Tibial nerve (tissue), 4 donors: Measurements from ENCODE around the gene TMED10. TPM values are rescaled to one million over a fixed set of nuclear protein-coding genes. Genes with fewer than 3 reads are reported as not detected.
A peak's percentile ranks its signal among the peaks of the same experiment; 100 is the strongest.
"Not testable (repeated sequence)": the region's sequence is repeated elsewhere in the genome, so short reads cannot be mapped to it uniquely, and the experiment has no call there.

Experiments used
- DNase-seq, 2 donors: peaks; one replicate each; pipeline ENCODE4 v3.0.0-alpha.2; 2019; ENCODE audit warnings: low spot score in 2 of 2
- H3K27ac ChIP-seq, 4 donors: fragments of 200-600 bp; sonication (generic) in 3 of 4; one replicate each; pipeline ENCODE4 v1.5.1; 2017 to 2019; ENCODE audit warnings: mild to moderate bottlenecking in 1 of 4
- H3K27me3 ChIP-seq, 2 donors: fragments of 200-600 bp; sonication (generic) in 1 of 2; one replicate each; pipeline versions ENCODE4 v1.5.1 to v1.6.0; 2017 to 2019
- H3K36me3 ChIP-seq, 3 donors: fragments of 200-600 bp; sonication (generic); one replicate each; pipeline ENCODE4 v1.5.1; 2018 to 2019
- H3K4me1 ChIP-seq, 4 donors: fragments of 200-600 bp; sonication (generic) in 3 of 4; one replicate each; pipeline ENCODE4 v1.5.1; 2017 to 2019
- H3K4me3 ChIP-seq, 4 donors: fragments of 200-600 bp; sonication (generic) in 3 of 4; one replicate each; pipeline ENCODE4 v1.5.1; 2017 to 2019; ENCODE audit warnings: mild to moderate bottlenecking in 1 of 4, moderate library complexity in 1 of 4
- H3K9me3 ChIP-seq, 4 donors: fragments of 200-600 bp; sonication (generic) in 3 of 4; one replicate each; pipeline ENCODE4 v1.5.1; 2017 to 2019
- CTCF ChIP-seq, 5 experiments: fragments of 200-600 bp in 3 of 5; fragments of 450-650 bp in 2 of 5; sonication (generic) in 3 of 5; IDR thresholded peaks; one replicate each; pipeline ENCODE4 v1.5.1; 2016 to 2019; ENCODE audit warnings: antibody characterized with exemption in 5 of 5, mild to moderate bottlenecking in 3 of 5, moderate library complexity in 2 of 5
- EP300 ChIP-seq, 2 donors: sonication (generic); formaldehyde crosslinking; IDR thresholded peaks; one replicate each; pipeline ENCODE4 v1.6.1; 2017; ENCODE audit warnings: antibody characterized with exemption in 2 of 2, mild to moderate bottlenecking in 1 of 2
- POLR2A ChIP-seq, 2 donors: fragments of 450-650 bp; IDR thresholded peaks; one replicate each; pipeline ENCODE4 v1.6.1; 2017; ENCODE audit warnings: antibody characterized with exemption in 2 of 2, mild to moderate bottlenecking in 2 of 2, moderate library complexity in 2 of 2
- WGBS, 2 donors: methylation state at CpG; one replicate each; pipeline ENCODE4 v1.1.5; 2018; 5-methylcytosine and 5-hydroxymethylcytosine counted together
- total RNA-seq, 4 donors: library from RNA; depleted of rRNA; stranded (reverse); fragments of >200 nt; gene quantifications; one replicate each; pipeline ENCODE4 v1.1.0, GENCODE V29; 2016

The TMED10 gene
- total RNA-seq, 4 donors from 2014 or later, result 262 to 296 (median 280) TPM

GRCh38 chr14:75151851-75152250 is 24.6 kb downstream of the TMED10 start:
- Histone ChIP-seq H3K9me3 (no peaks in the 10 kb centered on the region), H3K27ac (peak overlapping the region in 3 of 4 donors; percentile 82 to 97 (median 90)), H3K4me3 (no peak overlapping the region), H3K36me3 (peaks cover 0 to 13% (median 10%) of the 10 kb centered on the region in 3 donors), H3K27me3 (no peaks in the 10 kb centered on the region), H3K4me1 (peaks cover 3 to 86% (median 53%) of the 10 kb centered on the region in 4 donors)
- WGBS, 2 donors, result 96 to 98% methylated on average over 1 of the region's 1 CpG
- TF ChIP-seq POLR2A (IDR thresholded peaks at IDR 0.05), result no peak
- no peak for DNase-seq

DNA sequence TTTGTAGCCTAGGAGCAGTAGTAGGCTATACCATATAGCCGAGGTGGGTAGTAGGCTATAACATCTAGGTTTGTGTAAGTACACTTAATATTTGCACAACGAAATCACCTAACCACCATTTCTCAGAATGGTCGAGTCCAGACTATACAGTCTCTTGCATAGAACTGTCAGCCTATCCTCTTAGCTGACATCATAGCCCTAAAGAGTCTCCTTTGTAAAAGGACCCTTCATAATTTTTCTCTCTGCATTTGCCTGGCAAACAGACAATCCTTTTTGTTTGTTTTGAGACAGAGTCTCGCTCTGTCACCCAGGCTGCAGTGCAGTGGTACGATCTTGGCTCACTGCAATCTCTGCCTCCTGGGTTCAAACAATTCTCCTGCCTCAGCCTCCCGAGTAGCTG is 25.8 kb downstream of the TMED10 start:
- not testable (repeated sequence) for DNase-seq, H3K4me3 ChIP-seq, H3K9me3 ChIP-seq, H3K27me3 ChIP-seq
- H3K36me3 ChIP-seq, result peaks cover 0 to 13% (median 10%) of the 10 kb centered on the region in 3 donors
- peaks cover 5 to 93% (median 64%) of the 10 kb centered on the region in 4 donors for H3K4me1 ChIP-seq
- 51 to 58% methylated on average over 6 of the region's 6 CpGs for WGBS, 2 donors
- H3K27ac ChIP-seq, result peak overlapping the region; percentile 82 to 97 (median 90)

GRCh38 chr14:75150150-75150549 is 26.3 kb downstream of the TMED10 start:
- TF ChIP-seq CTCF (IDR thresholded peaks at IDR 0.05), result no peak
- peak; percentile 97 for TF ChIP-seq EP300 (IDR thresholded peaks at IDR 0.05)
- peak in 1 of 2 donors; percentile 37 for TF ChIP-seq POLR2A (IDR thresholded peaks at IDR 0.05)
- H3K27ac ChIP-seq, result peak overlapping the region; percentile 82 to 97 (median 90)
- peak in 1 of 2 donors; percentile 49 for DNase-seq
- H3K27me3 ChIP-seq, result no peaks in the 10 kb centered on the region
- peaks cover 0 to 13% (median 10%) of the 10 kb centered on the region in 3 donors for H3K36me3 ChIP-seq
- H3K4me1 ChIP-seq, result peaks cover 5 to 93% (median 66%) of the 10 kb centered on the region in 4 donors
- WGBS, 2 donors, result 58 to 65% methylated on average over 2 of the region's 2 CpGs
- H3K4me3 ChIP-seq, result no peak overlapping the region
- no peaks in the 10 kb centered on the region for H3K9me3 ChIP-seq

DNA sequence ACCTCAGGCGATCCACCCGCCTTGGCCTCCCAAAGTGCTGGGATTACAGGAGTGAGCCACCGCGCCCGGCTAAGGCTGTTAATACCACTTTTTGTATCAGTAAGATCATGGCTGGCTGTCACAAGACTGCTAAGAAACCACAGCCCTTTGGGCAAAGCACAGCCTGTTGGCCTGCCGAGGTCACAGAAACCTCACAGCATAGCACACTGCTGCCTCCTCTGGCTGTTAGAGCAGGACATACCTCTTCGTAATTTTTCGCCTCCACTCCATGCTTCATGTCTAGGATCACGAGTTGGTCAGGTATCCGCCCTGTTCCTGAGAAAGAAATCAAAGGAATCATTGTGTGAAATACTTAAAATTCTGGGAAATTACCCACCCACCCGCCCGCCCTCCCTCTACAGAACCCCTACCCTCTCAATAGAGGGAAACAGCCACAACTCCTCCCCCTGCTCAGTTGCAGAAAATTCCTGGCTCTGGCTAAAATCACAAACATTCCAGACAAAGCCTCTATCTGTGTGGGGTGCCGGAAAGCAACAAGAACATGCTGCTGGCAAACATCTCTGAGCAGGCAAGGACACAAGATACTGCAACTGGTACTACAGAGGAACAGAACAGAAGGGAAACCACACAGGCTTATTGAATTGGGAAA is 28.9 kb downstream of the TMED10 start:
- peak overlapping the region in 1 of 4 donors; percentile 11 for H3K4me3 ChIP-seq
- H3K9me3 ChIP-seq, result no peaks in the 10 kb centered on the region
- H3K36me3 ChIP-seq, result peaks cover 0 to 15% (median 10%) of the 10 kb centered on the region in 3 donors
- no peaks in the 10 kb centered on the region for H3K27me3 ChIP-seq
- TF ChIP-seq EP300 (IDR thresholded peaks at IDR 0.05) (peak; percentile 42 to 97), CTCF (IDR thresholded peaks at IDR 0.05) (peak; percentile 54 to 76 (median 59)), POLR2A (IDR thresholded peaks at IDR 0.05) (peak in 1 of 2 donors; percentile 47)
- peaks cover 5 to 97% (median 81%) of the 10 kb centered on the region in 4 donors for H3K4me1 ChIP-seq
- peak; percentile 78 to 86 for DNase-seq
- H3K27ac ChIP-seq, result peak overlapping the region; percentile 82 to 97 (median 90)
- WGBS, 2 donors, result 19 to 31% methylated on average over 13 of the region's 13 CpGs

GRCh38 chr14:75144944-75145343 is 31.5 kb downstream of the TMED10 start:
- Histone ChIP-seq H3K4me1 (peaks cover 5 to 98% (median 78%) of the 10 kb centered on the region in 4 donors), H3K27me3 (no peaks in the 10 kb centered on the region), H3K9me3 (no peaks in the 10 kb centered on the region), H3K4me3 (no peak overlapping the region), H3K27ac (peak overlapping the region; percentile 67 to 97 (median 90)), H3K36me3 (peaks cover 0 to 5% (median 0%) of the 10 kb centered on the region in 3 donors)
- TF ChIP-seq EP300 (IDR thresholded peaks at IDR 0.05), result peak; percentile 55 to 76
- no peak for TF ChIP-seq POLR2A (IDR thresholded peaks at IDR 0.05)
- no peak for TF ChIP-seq CTCF (IDR thresholded peaks at IDR 0.05)
- WGBS, 2 donors, result 61 to 69% methylated on average over 5 of the region's 5 CpGs
- peak in 1 of 2 donors; percentile 47 for DNase-seq

GRCh38 chr14:75143761-75144527 is 32.5 kb downstream of the TMED10 start:
- Histone ChIP-seq H3K9me3 (no peaks in the 10 kb centered on the region), H3K27ac (peak overlapping the region; percentile 67 to 97 (median 90)), H3K36me3 (peaks cover 0 to 5% (median 0%) of the 10 kb centered on the region in 3 donors), H3K27me3 (no peaks in the 10 kb centered on the region), H3K4me1 (peaks cover 2 to 98% (median 75%) of the 10 kb centered on the region in 4 donors), H3K4me3 (no peak overlapping the region)
- 52 to 54% methylated on average over 9 of the region's 9 CpGs for WGBS, 2 donors
- no peak for TF ChIP-seq POLR2A (IDR thresholded peaks at IDR 0.05)
- TF ChIP-seq EP300 (IDR thresholded peaks at IDR 0.05), result no peak
- no peak for TF ChIP-seq CTCF (IDR thresholded peaks at IDR 0.05)
- no peak for DNase-seq
